Gastrocnemius medialis (tissue), 4 donors: ENCODE measurements around the gene ERN2. TPM values are rescaled to one million over a fixed set of nuclear protein-coding genes. Genes with fewer than 3 reads are reported as not detected.

ENCODE experiments used
- ATAC-seq, 2 donors: fragments of 150-250 bp; one replicate each; pipeline ENCODE4 v1.9.1; 2016
- DNase-seq, 2 donors: peaks; one replicate each; pipeline ENCODE4 v3.0.0-alpha.2; 2019
- H3K27ac ChIP-seq, 4 donors: fragments of 200-600 bp; sonication (generic); 1 replicate in 1 of 4; 2 replicates in 3 of 4; pipeline ENCODE4 v1.5.1; 2016 to 2018; ENCODE audit warnings: mild to moderate bottlenecking in 2 of 4, moderate library complexity in 1 of 4
- H3K27me3 ChIP-seq, 3 donors: fragments of 200-600 bp; sonication (generic) in 2 of 3; 1 replicate in 1 of 3; 2 replicates in 2 of 3; pipeline versions ENCODE4 v1.5.1 to v1.6.0; 2016 to 2019; ENCODE audit warnings: mild to moderate bottlenecking in 1 of 3, moderate library complexity in 1 of 3
- H3K36me3 ChIP-seq, 2 donors: fragments of 200-600 bp; sonication (generic) in 1 of 2; one replicate each; pipeline ENCODE4 v1.5.1; 2017 to 2018
- H3K4me1 ChIP-seq, 2 donors: fragments of 200-600 bp; sonication (generic) in 1 of 2; one replicate each; pipeline ENCODE4 v1.5.1; 2016 to 2017; ENCODE audit warnings: mild to moderate bottlenecking in 2 of 2
- H3K4me3 ChIP-seq, 4 donors: fragments of 200-600 bp; sonication (generic) in 3 of 4; 1 replicate in 1 of 4; 2 replicates in 3 of 4; pipeline ENCODE4 v1.5.1; 2016 to 2019; ENCODE audit warnings: mild to moderate bottlenecking in 2 of 4
- H3K9me3 ChIP-seq, 3 donors: fragments of 200-600 bp; sonication (generic) in 2 of 3; 1 replicate in 1 of 3; 2 replicates in 2 of 3; pipeline ENCODE4 v1.5.1; 2016 to 2019
- POLR2A ChIP-seq, 2 donors: fragments of 450-650 bp; IDR thresholded peaks; one replicate each; pipeline ENCODE4 v1.6.1; 2017; ENCODE audit warnings: antibody characterized with exemption in 2 of 2, mild to moderate bottlenecking in 2 of 2, moderate library complexity in 2 of 2
- in situ Hi-C, 4 donors: fragments of 200-750 bp; cut with MboI; loops; one replicate each; pipeline versions ENCODE4 v1.15.0 to v1.8.0; 2017; ENCODE audit warnings: low sequenced_read_pairs in 4 of 4
- intact Hi-C: fragments of 100-400 bp; cut with DNase I; formaldehyde crosslinking; loops from one replicate; pipeline ENCODE4 v1.15.1; 2023; ENCODE audit warnings: low total_unique reads
- total RNA-seq, 4 donors: library from RNA; depleted of rRNA; stranded (reverse); fragments of >200 nt; gene quantifications; one replicate each; pipeline versions ENCODE4 v1.1.0 to v1.2.3, GENCODE V29; 2016
- TF ChIP-seq, protein P1 (sequence below), 5 experiments: fragments of 450-650 bp in 3 of 5; fragments of 200-600 bp in 2 of 5; sonication (generic) in 2 of 5; IDR thresholded peaks in 4 of 5; conservative IDR thresholded peaks in 1 of 5; 1 replicate in 4 of 5; 2 replicates in 1 of 5; pipeline ENCODE4 v1.5.1; 2016 to 2019; ENCODE audit warnings: antibody characterized with exemption in 5 of 5, mild to moderate bottlenecking in 3 of 5, moderate library complexity in 3 of 5

ERN2 gene
- total RNA-seq, 4 donors from 2014 or later: 1.1 TPM; not detected in 3

DNA sequence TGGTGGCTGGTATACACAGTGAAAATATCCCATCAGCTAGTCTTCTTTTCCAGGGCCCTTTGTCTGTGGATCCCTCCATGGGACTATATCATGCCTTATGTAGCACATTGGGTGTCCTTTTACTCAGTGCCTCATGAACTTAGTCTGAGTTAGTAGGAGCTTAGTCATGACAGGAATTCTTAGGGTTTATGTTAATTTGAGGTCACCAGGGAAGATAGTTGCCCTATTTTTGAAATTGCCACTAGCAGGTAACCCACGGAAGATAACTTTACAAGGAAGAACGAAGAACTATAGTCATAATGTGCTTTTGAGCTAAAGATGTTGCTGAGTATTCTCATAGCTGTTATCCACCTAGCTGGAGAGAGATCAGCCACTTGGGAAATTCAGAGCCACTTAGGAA is 49.1 kb downstream of the ERN2 start:
- Histone ChIP-seq H3K4me1 (peaks cover 0 to 4% of the 10 kb centered on the region in 2 donors), H3K4me3 (no peak overlapping the region), H3K36me3 (peaks cover 0 to 100% of the 10 kb centered on the region in 2 donors), H3K27ac (no peak overlapping the region), H3K9me3 (no peaks in the 10 kb centered on the region), H3K27me3 (no peaks in the 10 kb centered on the region)
- in situ Hi-C loops: loop anchor here in 1 of 4 donors (25.0 kb wide), 1 partner anchor 848 kb away; no protein-coding TSS in a partner anchor
- no peak for ATAC-seq
- intact Hi-C loops: no loop called here
- DNase-seq: no peak
- TF ChIP-seq, protein P1, sequence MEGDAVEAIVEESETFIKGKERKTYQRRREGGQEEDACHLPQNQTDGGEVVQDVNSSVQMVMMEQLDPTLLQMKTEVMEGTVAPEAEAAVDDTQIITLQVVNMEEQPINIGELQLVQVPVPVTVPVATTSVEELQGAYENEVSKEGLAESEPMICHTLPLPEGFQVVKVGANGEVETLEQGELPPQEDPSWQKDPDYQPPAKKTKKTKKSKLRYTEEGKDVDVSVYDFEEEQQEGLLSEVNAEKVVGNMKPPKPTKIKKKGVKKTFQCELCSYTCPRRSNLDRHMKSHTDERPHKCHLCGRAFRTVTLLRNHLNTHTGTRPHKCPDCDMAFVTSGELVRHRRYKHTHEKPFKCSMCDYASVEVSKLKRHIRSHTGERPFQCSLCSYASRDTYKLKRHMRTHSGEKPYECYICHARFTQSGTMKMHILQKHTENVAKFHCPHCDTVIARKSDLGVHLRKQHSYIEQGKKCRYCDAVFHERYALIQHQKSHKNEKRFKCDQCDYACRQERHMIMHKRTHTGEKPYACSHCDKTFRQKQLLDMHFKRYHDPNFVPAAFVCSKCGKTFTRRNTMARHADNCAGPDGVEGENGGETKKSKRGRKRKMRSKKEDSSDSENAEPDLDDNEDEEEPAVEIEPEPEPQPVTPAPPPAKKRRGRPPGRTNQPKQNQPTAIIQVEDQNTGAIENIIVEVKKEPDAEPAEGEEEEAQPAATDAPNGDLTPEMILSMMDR (IDR thresholded peaks at IDR 0.05 in 4 of 5, conservative IDR thresholded peaks at IDR 0.05 in 1 of 5): no peak
- TF ChIP-seq POLR2A (IDR thresholded peaks at IDR 0.05): no peak

DNA sequence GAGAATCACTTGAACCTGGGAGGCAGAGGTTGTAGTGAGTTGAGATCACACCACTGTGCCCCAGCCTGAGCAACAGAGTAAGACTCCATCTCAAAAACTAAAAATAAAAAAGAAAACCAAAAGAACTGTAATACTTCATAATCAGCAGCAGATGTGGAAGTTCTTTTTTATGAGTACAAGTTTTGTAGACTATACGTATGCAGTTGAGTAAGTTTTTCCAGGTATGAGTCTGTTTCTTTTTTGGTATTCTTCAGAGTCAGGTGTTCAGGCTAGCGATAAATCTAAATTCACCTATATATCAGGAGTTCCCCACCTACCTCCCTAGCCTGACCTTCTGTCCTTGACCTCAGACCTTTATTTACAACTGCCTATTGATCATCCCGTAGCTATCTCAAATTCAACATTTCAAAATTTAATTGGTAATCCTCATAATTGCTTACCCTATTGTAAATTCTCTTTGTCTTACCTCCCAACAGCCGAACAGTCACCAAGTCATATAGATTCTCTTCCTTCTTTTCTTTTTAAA is 61.0 kb downstream of the ERN2 start:
- no peak overlapping the region for H3K27ac ChIP-seq
- intact Hi-C loops (no loop called here), in situ Hi-C loops (loop anchor here in 1 of 4 donors (25.0 kb wide), 1 partner anchor 860 kb away; no protein-coding TSS in a partner anchor)
- no peaks in the 10 kb centered on the region for H3K27me3 ChIP-seq
- TF ChIP-seq POLR2A (IDR thresholded peaks at IDR 0.05): no peak
- TF ChIP-seq, protein P1 (IDR thresholded peaks at IDR 0.05 in 4 of 5, conservative IDR thresholded peaks at IDR 0.05 in 1 of 5): no peak
- ATAC-seq: no peak
- no peak for DNase-seq
- H3K9me3 ChIP-seq: no peaks in the 10 kb centered on the region
- no peak overlapping the region for H3K4me3 ChIP-seq
- H3K4me1 ChIP-seq: no peaks in the 10 kb centered on the region
- peaks cover 0 to 15% of the 10 kb centered on the region in 2 donors for H3K36me3 ChIP-seq

DNA sequence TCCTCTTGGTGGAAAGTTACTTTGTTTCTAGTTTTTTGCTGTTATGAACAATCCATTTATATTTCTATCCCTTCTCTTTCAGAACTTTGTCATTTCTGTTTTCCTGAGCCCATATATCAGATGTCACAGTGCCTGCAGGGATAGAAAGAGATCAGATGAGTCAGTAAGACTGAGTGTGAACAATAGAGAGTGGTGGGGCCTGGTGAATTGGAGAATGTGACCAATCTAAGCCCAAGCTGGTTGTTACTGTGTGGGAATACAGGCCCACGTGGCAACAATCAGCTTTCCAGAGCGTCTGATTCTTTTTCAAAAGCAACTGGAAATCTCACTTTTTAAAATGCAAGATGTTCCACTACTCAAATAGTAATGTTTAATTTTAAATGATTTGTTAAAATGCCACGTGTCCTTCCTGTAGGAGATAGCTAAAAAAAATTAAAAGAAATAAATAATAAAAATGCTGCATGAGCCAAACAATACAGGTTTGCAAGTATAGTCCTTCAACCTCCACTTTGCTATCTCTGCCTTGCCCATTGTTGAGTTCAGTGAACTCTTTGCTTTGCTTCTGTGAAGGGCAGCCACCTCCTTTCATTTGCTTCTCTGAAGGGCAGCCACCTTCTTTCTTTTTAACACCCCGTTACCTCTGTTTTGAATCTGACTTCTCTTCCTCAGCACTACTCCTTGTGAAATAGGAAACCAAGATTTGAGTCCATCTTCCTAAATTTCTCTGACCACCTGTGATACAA is 62.2 kb downstream of the ERN2 start:
- Histone ChIP-seq H3K4me3 (no peak overlapping the region), H3K36me3 (peaks cover 0 to 20% of the 10 kb centered on the region in 2 donors), H3K9me3 (no peaks in the 10 kb centered on the region), H3K4me1 (no peaks in the 10 kb centered on the region), H3K27ac (no peak overlapping the region), H3K27me3 (no peaks in the 10 kb centered on the region)
- ATAC-seq (no peak), DNase-seq (no peak)
- intact Hi-C loops: no loop called here
- in situ Hi-C loops: loop anchor here in 1 of 4 donors (25.0 kb wide), 1 partner anchor 861 kb away; no protein-coding TSS in a partner anchor
- TF ChIP-seq, protein P1 (IDR thresholded peaks at IDR 0.05 in 4 of 5, conservative IDR thresholded peaks at IDR 0.05 in 1 of 5): no peak
- TF ChIP-seq POLR2A (IDR thresholded peaks at IDR 0.05): no peak

DNA sequence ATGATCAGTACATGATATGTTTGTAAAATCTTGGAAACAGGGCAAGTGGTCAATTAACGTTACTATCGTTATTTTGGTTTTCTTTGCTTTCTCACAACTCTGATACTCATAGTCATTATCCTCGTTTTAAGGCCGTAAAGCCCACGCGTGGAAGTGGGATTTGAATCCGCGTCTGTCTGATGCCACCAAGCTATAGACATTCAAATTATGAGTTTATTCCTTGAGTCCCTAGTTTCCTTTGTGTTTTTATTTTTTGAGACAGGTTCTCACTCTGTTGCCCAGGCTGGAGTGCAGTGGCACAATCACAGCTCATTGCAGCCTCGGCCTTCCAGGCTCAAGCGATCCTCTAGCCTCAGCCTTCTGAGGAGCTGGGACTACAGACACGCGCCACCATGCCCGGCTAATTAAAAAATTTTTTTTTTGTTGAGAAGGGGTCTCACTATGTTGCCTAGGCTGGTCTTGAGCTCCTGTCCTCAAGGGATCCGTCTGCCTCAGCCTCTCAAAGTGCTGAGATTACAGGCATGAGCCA is 70.7 kb downstream of the ERN2 start:
- Histone ChIP-seq H3K36me3 (peaks cover 0 to 35% of the 10 kb centered on the region in 2 donors), H3K4me3 (peak overlapping the region; percentile 89 to 100 (median 96)), H3K4me1 (peaks cover 20 to 23% of the 10 kb centered on the region in 2 donors), H3K9me3 (no peaks in the 10 kb centered on the region), H3K27ac (peak overlapping the region in 3 of 4 donors; percentile 89 to 92 (median 92)), H3K27me3 (no peaks in the 10 kb centered on the region)
- DNase-seq (no peak), ATAC-seq (no peak)
- in situ Hi-C loops (loop anchor here in 1 of 4 donors (25.0 kb wide), 1 partner anchor 395 kb away; no protein-coding TSS in a partner anchor), intact Hi-C loops (no loop called here)
- no peak for TF ChIP-seq POLR2A (IDR thresholded peaks at IDR 0.05)
- TF ChIP-seq, protein P1 (IDR thresholded peaks at IDR 0.05 in 4 of 5, conservative IDR thresholded peaks at IDR 0.05 in 1 of 5): no peak
